Measurements from ENCODE around the gene OR9A4. TPM values are rescaled to one million over a fixed set of nuclear protein-coding genes. Genes with fewer than 3 reads are reported as not detected.

The OR9A4 gene
- total RNA-seq, 1 experiment from 2014 or later, result not detected

GRCh38 chr7:141943846-141944245, 27.6 kb downstream of the OR9A4 start:
- TF ChIP-seq CTCF (conservative IDR thresholded peaks at IDR 0.05), result no peak
- Histone ChIP-seq H3K18ac (ENCODE audit: insufficient read length, low read depth, low read length) (no peak overlapping the region), H3K4me1 (ENCODE audit: insufficient read depth, low read length) (no peaks in the 10 kb centered on the region), H2AK5ac (ENCODE audit: insufficient read length, low read length) (no peak overlapping the region), H3K4ac (ENCODE audit: low read depth, low read length) (no peak overlapping the region), H4K20me1 (ENCODE audit: control insufficient read depth, insufficient read depth, insufficient read length) (no peaks in the 10 kb centered on the region), H4K5ac (ENCODE audit: insufficient read length, low read depth, low read length) (no peak overlapping the region), H3K27me3 (ENCODE audit: insufficient read depth, low read length) (no peaks in the 10 kb centered on the region), H2BK20ac (ENCODE audit: low read depth, low read length, poor library complexity, severe bottlenecking) (no peak overlapping the region), H2AFZ (ENCODE audit: low read length) (no peak overlapping the region), H3K4me2 (ENCODE audit: insufficient read depth, insufficient read length, low read length) (no peak overlapping the region), H3K23me2 (ENCODE audit: insufficient read length, low read depth, low read length, poor library complexity, severe bottlenecking) (no peaks in the 10 kb centered on the region), H3K79me1 (ENCODE audit: insufficient read depth, low read depth, low read length, poor library complexity, severe bottlenecking) (no peaks in the 10 kb centered on the region), H3K27ac (ENCODE audit: insufficient read length, low read depth, low read length) (no peak overlapping the region), H2BK5ac (ENCODE audit: insufficient read length, low read length) (no peak overlapping the region), H3K14ac (ENCODE audit: insufficient read depth, low read length) (no peak overlapping the region), H3K56ac (ENCODE audit: insufficient read length, low read depth, low read length) (no peak overlapping the region), H3K79me2 (ENCODE audit: insufficient read depth, low read length) (no peaks in the 10 kb centered on the region), H3K9ac (ENCODE audit: extremely low read depth, insufficient read length, low read length) (no peak overlapping the region), H4K8ac (replicated peaks; ENCODE audit: insufficient read length, low read depth, low read length) (no peak overlapping the region), H4K91ac (ENCODE audit: insufficient read length, low read depth, low read length) (no peak overlapping the region), H3K9me3 (ENCODE audit: control insufficient read depth, low read depth, low read length) (no peaks in the 10 kb centered on the region), H2BK120ac (ENCODE audit: low read depth, low read length, poor library complexity, severe bottlenecking) (no peak overlapping the region), H2BK12ac (ENCODE audit: insufficient read length, low read depth, low read length) (no peak overlapping the region), H2BK15ac (ENCODE audit: low read depth, low read length) (no peak overlapping the region), H3K23ac (ENCODE audit: insufficient read length, low read depth, low read length) (no peak overlapping the region), H3T11ph (ENCODE audit: low read length) (no peak overlapping the region)
- H3K36me3 Mint-ChIP-seq (ENCODE audit: insufficient read depth in 1 of 3, low read depth in 3 of 3), result peaks cover 0 to 8% (median 0%) of the 10 kb centered on the region in 3 experiments; a peak in 3 of 7 replicates
- H3K27me3 Mint-ChIP-seq (ENCODE audit: low read depth), result no peaks in the 10 kb centered on the region
- WGBS (ENCODE audit: extremely low coverage, insufficient read length, low lambda C conversion rate), result no CpG with 5 or more reads among the region's 1 CpG
- no peak for DNase-seq
- H3K4me1 Mint-ChIP-seq, result no peaks in the 10 kb centered on the region
- H3K27ac Mint-ChIP-seq, result no peak overlapping the region
- H3K9me3 Mint-ChIP-seq, result peaks cover 10 to 14% of the 10 kb centered on the region in 2 experiments
- H3K4me3 Mint-ChIP-seq, result no peak overlapping the region
